PC-9 (cell line): ENCODE results near the gene NXT1. TPM values are rescaled to one million over a fixed set of nuclear protein-coding genes. Genes with fewer than 3 reads are reported as not detected.
A peak's percentile ranks its signal among the peaks of the same experiment; 100 is the strongest.

Experiments used
- BruUV-seq: library from RNA; stranded (reverse); fragments of 400-500 nt; replicated peaks from 2 replicates; lab custom pipeline; 2021; lab: Mats Ljungman, UMichigan
- CTCF ChIA-PET: fragments of 300-600 bp; sonication (Branson Sonifier 250); formaldehyde crosslinking; loops from one replicate; lab custom pipeline; 2022; ENCODE audit warnings: antibody characterized with exemption; lab: Charles Lee
- POLR2A ChIA-PET: fragments of 300-600 bp; sonication (Branson Sonifier 250); formaldehyde crosslinking; loops from one replicate; lab custom pipeline; 2022; ENCODE audit warnings: antibody characterized with exemption; ENCODE audit not compliant: unreplicated experiment; lab: Charles Lee
- DNase-seq, 2 experiments: peaks; one replicate each; pipeline versions ENCODE4 v3.0.0 to v3.0.0-alpha.2; 2015 to 2022; ENCODE audit warnings: mixed read lengths in 1 of 2
- H2AFZ ChIP-seq: fragments of 200-600 bp; sonication (generic); 2 replicates; pipeline ENCODE4 v1.8.1; 2017; ENCODE audit warnings: antibody characterized with exemption
- H3F3A ChIP-seq: fragments of 200-600 bp; sonication (generic); 2 replicates; pipeline ENCODE4 v1.8.1; 2017; ENCODE audit warnings: antibody characterized with exemption, mild to moderate bottlenecking, low read depth; ENCODE audit not compliant: insufficient read depth
- H3K27ac ChIP-seq: fragments of 200-600 bp; sonication (generic); 2 replicates; pipeline ENCODE4 v1.6.1; 2016; ENCODE audit warnings: mixed run types
- H3K27me3 ChIP-seq: fragments of 200-600 bp; sonication (generic); 2 replicates; pipeline ENCODE4 v1.6.1; 2016; ENCODE audit warnings: low read depth, mixed run types; ENCODE audit not compliant: insufficient read depth
- H3K36me3 ChIP-seq: fragments of 200-600 bp; sonication (generic); 2 replicates; pipeline ENCODE4 v1.6.1; 2016; ENCODE audit warnings: low read depth, mixed run types
- H3K4me1 ChIP-seq: fragments of 200-600 bp; sonication (generic); replicated peaks from 2 replicates; pipeline ENCODE4 v1.6.1; 2016; ENCODE audit warnings: mixed run types; ENCODE audit not compliant: insufficient read depth
- H3K4me2 ChIP-seq: fragments of 200-600 bp; sonication (generic); 2 replicates; pipeline ENCODE4 v1.6.1; 2017; ENCODE audit warnings: mixed run types
- H3K4me3 ChIP-seq: fragments of 200-600 bp; sonication (generic); 2 replicates; pipeline ENCODE4 v1.6.1; 2016; ENCODE audit warnings: mixed run types
- H3K79me2 ChIP-seq: fragments of 200-600 bp; sonication (generic); 2 replicates; pipeline ENCODE4 v1.6.1; 2017; ENCODE audit warnings: low read depth, mixed run types
- H3K9me2 ChIP-seq: fragments of 200-600 bp; sonication (generic); 2 replicates; pipeline ENCODE4 v1.8.1; 2017; ENCODE audit warnings: mild to moderate bottlenecking; ENCODE audit not compliant: insufficient read depth
- H3K9me3 ChIP-seq: fragments of 200-600 bp; sonication (generic); 2 replicates; pipeline ENCODE4 v1.8.1; 2016; ENCODE audit warnings: low read depth; ENCODE audit not compliant: insufficient read depth
- H4K20me1 ChIP-seq: fragments of 200-600 bp; sonication (generic); 2 replicates; pipeline ENCODE4 v1.8.1; 2017; ENCODE audit not compliant: insufficient read depth
- CTCF ChIP-seq: fragments of 200-600 bp; sonication (generic); conservative IDR thresholded peaks from 2 replicates; pipeline ENCODE4 v1.6.1; 2017; ENCODE audit warnings: mixed run types, antibody characterized with exemption, mild to moderate bottlenecking, moderate library complexity
- EZH2 ChIP-seq: fragments of 200-600 bp; sonication (generic); IDR thresholded peaks from 2 replicates; pipeline ENCODE4 v1.8.0; 2017; ENCODE audit warnings: antibody characterized with exemption, low read depth
- intact Hi-C: fragments of 100-400 bp; cut with micrococcal nuclease; formaldehyde crosslinking; loops from one replicate; pipeline ENCODE4 v1.10.0; 2022; ENCODE audit not compliant: unreplicated experiment
- total RNA-seq: library from RNA; stranded (reverse); gene quantifications from 2 replicates; pipeline ENCODE4 v1.2.3, GENCODE V29; 2021

Gene NXT1
- total RNA-seq, 1 experiment from 2014 or later = 29.8 TPM

- POLR2A ChIA-PET = no interaction called here
- 0 out of 2 replicates have a peak, but pooled peaks cover 7% of the 10 kb centered on the region for H4K20me1 ChIP-seq
- H2AFZ ChIP-seq = no peak overlapping the region
- peaks cover 10% of the 10 kb centered on the region; the same call in 1 of the 2 replicates for H3F3A ChIP-seq
- no peaks in the 10 kb centered on the region for H3K27me3 ChIP-seq
- no peaks in the 10 kb centered on the region for H3K9me2 ChIP-seq
- CTCF ChIA-PET = no interaction called here
- H3K79me2 ChIP-seq = peaks cover 42% of the 10 kb centered on the region
- H3K4me2 ChIP-seq = no peak overlapping the region
- no peak overlapping the region for H3K4me3 ChIP-seq
- H3K27ac ChIP-seq = no peak overlapping the region
- no peak for TF ChIP-seq EZH2
- no peak for TF ChIP-seq CTCF
- peaks cover 19% of the 10 kb centered on the region for H3K36me3 ChIP-seq
- H3K9me3 ChIP-seq = no peaks in the 10 kb centered on the region
- intact Hi-C loops = no loop called here
- DNase-seq = no peak
- TSS peak; percentile 7 for BruUV-seq
- H3K4me1 ChIP-seq = peaks cover 16% of the 10 kb centered on the region
These were observed 18.7 kb downstream of the NXT1 start for GRCh38 chr20:23369072-23369823.

GRCh38 chr20:23370274-23370673, 19.7 kb downstream of the NXT1 start:
- no peak for TF ChIP-seq CTCF
- no peak for TF ChIP-seq EZH2
- no peak overlapping the region for H3K27ac ChIP-seq
- peaks cover 24% of the 10 kb centered on the region for H3K36me3 ChIP-seq
- BruUV-seq = no TSS peak
- ChIA-PET CTCF (no interaction called here), POLR2A (no interaction called here)
- no peaks in the 10 kb centered on the region for H3K9me2 ChIP-seq
- H3K9me3 ChIP-seq = no peaks in the 10 kb centered on the region
- H3K4me1 ChIP-seq = peaks cover 16% of the 10 kb centered on the region
- intact Hi-C loops = no loop called here
- no peaks in the 10 kb centered on the region for H3K27me3 ChIP-seq
- H3K4me3 ChIP-seq = no peak overlapping the region
- H3F3A ChIP-seq = peaks cover 10% of the 10 kb centered on the region; the same call in 1 of the 2 replicates
- 0 out of 2 replicates have a peak, but pooled peaks cover 7% of the 10 kb centered on the region for H4K20me1 ChIP-seq
- DNase-seq = no peak
- no peak overlapping the region for H2AFZ ChIP-seq
- H3K79me2 ChIP-seq = peaks cover 32% of the 10 kb centered on the region; the same call in 1 of the 2 replicates
- H3K4me2 ChIP-seq = no peak overlapping the region

GRCh38 chr20:23370873-23371272, 20.3 kb downstream of the NXT1 start:
- H2AFZ ChIP-seq = no peak overlapping the region
- no peaks in the 10 kb centered on the region for H3K9me2 ChIP-seq
- ChIA-PET CTCF (no interaction called here), POLR2A (no interaction called here)
- peaks cover 26% of the 10 kb centered on the region; the same call in 1 of the 2 replicates for H3K79me2 ChIP-seq
- no TSS peak for BruUV-seq
- H3K36me3 ChIP-seq = peaks cover 24% of the 10 kb centered on the region
- peaks cover 5% of the 10 kb centered on the region; the same call in 1 of the 2 replicates for H3K9me3 ChIP-seq
- no peak overlapping the region for H3K4me2 ChIP-seq
- H3K4me1 ChIP-seq = peaks cover 16% of the 10 kb centered on the region
- no peak for DNase-seq
- H3K27me3 ChIP-seq = no peaks in the 10 kb centered on the region
- 0 out of 2 replicates have a peak, but pooled peaks cover 7% of the 10 kb centered on the region for H4K20me1 ChIP-seq
- H3K27ac ChIP-seq = no peak overlapping the region
- H3F3A ChIP-seq = peaks cover 10% of the 10 kb centered on the region; the same call in 1 of the 2 replicates
- TF ChIP-seq EZH2 (no peak), CTCF (no peak)
- no peak overlapping the region for H3K4me3 ChIP-seq
- intact Hi-C loops = no loop called here
